MM.1S (cell line): Measurements from ENCODE around the gene FGGY.

Experiments used
- CTCF ChIP-seq: fragments of 300-600 bp; sonication (generic); IDR thresholded peaks from 2 replicates; pipeline ENCODE4 v1.5.1; 2016; ENCODE audit warnings: antibody characterized with exemption, low read length, mixed read lengths
- EZH2 ChIP-seq: fragments of 300-600 bp; sonication (generic); optimal IDR thresholded peaks from 2 replicates; pipeline ENCODE3; 2017; ENCODE audit warnings: low read depth, mild to moderate bottlenecking, antibody characterized with exemption, low read length, mixed read lengths
- EZH2phosphoT487 ChIP-seq: fragments of 300-600 bp; sonication (generic); IDR thresholded peaks from 2 replicates; pipeline ENCODE4 v1.6.1; 2018; ENCODE audit warnings: antibody characterized with exemption, low read length

- TF ChIP-seq CTCF, result no peak
- no peak for TF ChIP-seq EZH2phosphoT487
- TF ChIP-seq EZH2, result no peak
These were observed 155.7 kb downstream of the FGGY start for GRCh38 chr1:59452559-59452958.
